GM18870 (cell line): ENCODE data around the gene CRTC1.

Source experiments
- ATAC-seq: cut with Tn5 transposase; IDR thresholded peaks from one replicate; pipeline ENCODE4 v1.9.1; 2021; ENCODE audit warnings: moderate library complexity; ENCODE audit not compliant: unreplicated experiment

Gene CRTC1

DNA sequence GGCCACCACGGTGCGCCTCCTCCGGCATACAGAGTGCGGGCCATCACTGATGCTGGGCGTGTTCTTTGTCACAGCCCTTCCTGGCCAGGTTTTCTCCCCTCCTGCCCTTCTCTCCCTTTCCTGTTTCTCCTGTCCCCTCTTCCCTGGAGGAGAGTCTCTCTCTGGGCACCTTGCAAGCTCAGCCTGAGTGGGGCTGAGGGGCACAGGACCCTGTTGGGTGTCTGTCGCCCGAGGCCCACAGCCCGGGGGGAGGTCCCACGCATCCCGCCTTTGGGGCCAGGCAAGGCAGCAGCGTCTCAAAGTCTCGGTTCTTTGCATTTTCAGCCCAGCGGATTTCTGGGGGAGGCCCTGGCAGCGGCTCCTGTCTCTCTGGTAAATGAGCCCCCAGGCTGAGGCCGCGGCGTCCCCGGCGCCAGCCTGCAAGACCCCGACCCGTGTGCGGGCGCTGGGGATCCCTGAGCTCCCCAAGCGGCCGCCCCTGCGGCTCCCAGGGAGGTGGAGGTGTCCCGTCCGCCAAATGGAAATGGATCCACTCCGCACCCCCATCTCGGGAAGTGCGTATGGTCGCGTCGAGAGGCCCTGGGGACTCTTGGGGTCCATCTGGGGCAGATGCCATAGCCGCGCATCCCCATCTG is 60.4 kb downstream of the CRTC1 start:
- no peak for ATAC-seq

DNA sequence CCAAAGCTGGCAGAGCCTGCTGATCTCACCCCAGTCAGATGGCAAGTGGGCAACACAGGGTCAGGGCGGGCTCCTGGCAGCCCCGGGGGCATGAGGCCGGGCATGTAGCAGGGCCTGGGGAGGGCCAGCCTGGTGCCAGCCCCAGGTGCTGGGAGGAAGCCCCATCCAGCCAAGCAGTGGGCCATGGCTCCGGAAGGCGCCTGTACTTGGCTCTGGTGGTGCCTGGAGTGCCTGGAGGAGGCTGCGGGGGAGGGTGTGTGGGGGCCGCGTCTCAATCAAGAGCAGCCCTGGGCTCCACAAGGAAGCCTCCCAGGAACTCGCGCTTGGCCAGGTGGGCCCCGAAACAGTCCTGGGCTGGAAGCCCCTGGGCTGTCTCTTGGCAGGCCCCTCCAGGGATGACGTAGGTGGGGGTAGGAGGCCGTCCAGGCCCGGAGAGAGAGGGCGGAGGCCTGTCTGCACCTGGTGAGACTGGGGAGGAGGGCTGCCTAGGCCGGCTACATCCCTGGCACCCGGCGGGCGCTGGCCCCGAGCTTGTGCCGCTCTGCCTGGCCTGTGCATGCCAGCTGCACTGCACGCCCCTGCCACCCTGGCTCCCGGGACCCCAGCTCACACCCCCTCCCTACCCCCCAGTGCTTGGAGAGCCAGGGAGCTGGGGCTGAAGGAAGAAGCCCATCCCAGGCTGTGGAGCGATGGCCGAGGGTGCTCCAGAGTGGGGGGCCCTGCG is 61.7 kb downstream of the CRTC1 start:
- no peak for ATAC-seq

DNA sequence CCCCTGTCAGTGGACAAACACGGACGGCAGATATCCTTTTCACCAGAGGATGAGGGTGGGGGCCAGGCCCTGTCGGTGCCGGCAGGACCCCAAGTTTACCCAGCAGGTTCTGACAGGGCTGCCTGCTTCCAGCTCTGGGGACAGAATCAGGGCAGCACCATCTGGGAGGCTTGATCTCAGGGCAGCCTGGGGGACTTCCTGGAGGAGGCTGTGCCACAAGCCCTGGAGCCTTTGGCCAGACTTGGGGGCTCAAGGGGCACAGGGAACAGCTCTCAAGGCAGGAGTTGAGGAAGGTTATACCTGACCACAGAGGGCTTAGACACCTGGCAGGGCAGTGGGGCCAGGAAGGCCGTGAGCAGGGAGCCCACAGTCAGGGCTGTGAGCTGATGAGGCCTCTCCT is 62.5 kb downstream of the CRTC1 start:
- ATAC-seq = no peak

DNA sequence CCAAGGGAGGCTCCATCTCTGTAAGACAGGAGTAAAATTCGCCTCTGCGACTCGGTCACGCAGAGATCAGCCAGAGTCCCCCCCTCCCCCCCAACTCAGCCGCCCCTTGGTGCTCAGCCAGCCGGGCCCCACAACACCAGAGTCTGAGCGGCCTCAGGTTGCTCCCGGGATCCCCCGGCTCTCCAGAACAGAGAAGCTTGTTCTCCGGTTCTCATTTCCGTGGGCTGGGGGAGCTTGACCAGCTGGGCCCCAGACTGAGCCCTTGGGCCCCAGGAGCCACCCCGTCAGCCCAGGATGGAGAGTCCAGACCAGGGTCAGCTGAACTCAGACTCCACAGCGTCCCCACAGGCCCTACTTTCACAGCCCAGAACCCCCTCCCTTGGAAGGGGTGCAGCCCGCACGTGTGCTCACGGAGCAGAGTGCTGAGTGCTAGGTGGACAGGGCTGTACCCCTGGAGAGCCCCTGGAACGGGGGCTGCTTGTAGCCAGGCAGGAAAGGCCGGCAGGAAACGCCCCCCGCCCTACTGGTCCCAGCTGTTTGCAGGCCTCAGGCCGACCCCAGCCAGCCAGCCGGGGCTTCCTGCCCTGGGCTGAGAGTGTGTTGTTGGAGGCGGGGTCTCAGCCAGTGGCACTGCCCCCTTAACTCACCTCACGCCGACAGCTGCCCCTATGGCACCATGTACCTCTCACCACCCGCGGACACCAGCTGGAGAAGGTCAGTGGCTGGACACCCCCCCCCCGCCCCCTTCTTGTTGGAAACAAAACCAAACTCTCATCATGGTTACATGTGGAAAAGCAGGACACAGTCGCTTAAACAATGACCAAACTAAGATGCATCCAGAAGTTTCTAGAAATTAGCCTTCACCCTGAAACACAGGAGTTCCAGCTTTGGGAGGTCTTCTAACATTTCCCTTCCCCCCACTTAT is 63.2 kb downstream of the CRTC1 start:
- ATAC-seq = no peak

DNA sequence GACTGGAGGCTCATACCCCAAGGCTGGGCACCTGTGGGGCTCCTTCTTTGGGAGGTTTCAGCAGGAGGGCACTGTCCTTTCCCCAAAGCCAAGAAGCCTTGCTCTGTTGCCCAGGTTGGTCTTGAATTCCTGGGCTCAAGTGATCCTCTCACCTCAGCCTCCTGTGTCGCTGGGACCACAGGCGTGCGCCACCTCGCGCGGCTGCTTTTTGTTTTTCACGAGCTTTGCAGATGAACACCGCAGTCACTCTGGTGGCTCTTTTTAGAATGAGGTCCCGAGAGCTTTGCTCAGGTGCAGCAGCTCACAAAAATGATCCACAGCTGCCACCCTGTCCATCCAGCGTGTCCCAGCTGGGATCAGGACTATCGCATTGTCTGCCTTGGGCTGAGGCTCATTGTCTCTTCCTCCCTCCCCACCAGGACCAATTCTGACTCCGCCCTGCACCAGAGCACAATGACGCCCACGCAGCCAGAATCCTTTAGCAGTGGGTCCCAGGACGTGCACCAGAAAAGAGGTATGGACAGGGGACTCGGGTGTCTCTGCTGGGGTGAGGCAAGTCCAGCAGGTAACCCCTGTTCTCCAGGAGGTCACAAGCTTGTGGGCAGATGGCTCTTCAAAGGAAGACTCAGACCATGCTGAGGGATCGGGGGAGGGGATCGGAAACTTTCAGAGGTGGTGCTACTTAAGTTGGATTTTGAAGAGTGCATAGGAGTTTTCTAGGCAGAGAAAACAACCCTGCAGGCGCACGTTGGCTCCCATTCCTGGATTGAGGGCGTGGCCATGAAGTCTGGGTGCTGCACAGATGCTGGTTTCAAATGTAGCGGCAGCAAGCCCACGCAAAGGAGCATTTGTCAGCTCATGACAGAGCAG is 66.1 kb downstream of the CRTC1 start:
- no peak for ATAC-seq

DNA sequence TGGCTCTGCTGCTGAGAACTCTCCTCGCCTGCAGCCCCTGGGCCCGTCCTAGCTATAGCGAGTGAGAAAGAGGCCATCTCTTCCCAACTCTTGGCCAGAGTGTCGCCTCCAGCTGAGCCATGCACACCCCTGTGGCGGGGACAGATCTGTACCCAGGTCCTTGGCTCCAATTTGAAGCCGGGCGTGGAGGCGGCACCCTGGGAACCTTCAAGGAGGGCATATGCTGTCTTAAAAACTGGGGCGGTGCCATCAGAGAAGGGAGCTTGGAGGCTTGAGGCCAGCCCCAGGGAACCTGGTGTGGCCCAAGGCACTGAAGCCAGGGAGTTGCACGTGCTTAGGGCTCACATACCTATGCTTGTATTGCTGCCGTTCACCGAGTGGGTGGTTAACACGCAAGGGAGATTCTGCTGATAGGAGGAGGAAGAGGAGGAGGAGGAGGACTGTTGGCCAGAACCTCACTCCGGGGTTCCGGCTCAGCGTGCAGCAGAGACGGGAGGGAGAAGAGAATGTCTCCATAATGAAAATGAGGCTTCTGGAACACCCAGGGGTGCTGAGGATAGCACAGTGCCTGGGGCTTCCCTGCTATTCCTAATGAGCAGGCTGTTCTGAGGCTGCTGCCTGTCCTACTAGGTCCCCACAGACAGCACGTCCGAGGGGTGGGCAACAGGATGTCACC is 67.0 kb downstream of the CRTC1 start:
- no peak for ATAC-seq

DNA sequence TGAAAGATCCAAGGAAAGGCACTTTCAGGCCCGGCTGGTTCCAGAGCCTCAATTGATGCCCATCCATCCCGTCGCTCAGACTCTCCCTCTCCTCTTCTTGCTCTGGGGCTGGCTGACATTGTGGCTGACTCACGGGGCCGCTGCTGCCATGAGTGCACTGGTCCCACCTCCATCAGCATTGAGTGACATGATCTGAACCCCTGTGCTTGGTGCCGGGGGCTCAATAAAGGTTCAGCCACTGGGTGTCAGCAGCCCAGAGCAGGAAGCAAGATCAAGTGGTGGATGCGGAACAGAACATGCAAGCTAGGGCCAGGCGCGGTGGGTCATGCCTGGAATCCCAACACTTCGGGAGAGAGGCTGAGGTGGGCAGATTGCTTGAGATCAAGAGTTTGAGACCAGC is 68.1 kb downstream of the CRTC1 start:
- ATAC-seq = no peak

DNA sequence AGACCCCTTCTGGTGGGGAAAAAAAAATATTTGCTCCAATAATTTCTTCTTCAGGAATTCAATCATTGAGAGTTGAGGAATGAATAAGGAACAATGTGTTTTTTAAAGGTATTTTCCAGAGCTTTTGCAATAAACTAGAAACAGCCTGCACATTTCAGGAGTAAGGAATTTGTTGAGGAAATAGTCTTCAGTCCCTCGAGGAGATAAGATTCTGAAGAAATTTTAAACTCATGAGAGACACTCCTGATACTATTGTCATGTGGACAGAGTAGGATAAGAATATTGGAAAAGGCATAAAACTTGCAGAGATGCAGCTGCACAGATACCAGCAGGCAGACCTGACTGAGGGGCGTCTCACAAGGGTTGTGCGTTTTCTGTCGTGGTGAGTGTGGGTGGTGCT is 71.0 kb downstream of the CRTC1 start:
- no peak for ATAC-seq

DNA sequence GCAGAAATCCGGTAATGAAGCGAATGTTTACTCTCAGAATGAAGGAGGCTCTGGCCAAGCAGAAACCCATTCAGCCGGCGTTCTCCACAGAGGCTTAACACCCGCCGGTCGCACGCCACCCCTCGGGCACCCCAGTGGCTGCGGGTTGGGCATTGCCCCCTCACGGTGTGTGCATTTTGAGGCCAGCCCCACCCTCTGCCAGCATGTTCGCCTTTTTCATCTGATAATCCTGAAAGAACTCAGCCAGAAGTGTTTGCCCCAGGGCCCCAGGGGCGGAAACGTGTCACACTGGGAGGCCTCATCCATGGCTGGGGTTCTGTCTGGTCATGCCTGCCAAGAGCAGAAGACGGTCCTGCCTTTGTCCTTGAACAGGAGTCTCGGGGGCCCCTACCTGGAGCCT is 73.4 kb downstream of the CRTC1 start:
- no peak for ATAC-seq

DNA sequence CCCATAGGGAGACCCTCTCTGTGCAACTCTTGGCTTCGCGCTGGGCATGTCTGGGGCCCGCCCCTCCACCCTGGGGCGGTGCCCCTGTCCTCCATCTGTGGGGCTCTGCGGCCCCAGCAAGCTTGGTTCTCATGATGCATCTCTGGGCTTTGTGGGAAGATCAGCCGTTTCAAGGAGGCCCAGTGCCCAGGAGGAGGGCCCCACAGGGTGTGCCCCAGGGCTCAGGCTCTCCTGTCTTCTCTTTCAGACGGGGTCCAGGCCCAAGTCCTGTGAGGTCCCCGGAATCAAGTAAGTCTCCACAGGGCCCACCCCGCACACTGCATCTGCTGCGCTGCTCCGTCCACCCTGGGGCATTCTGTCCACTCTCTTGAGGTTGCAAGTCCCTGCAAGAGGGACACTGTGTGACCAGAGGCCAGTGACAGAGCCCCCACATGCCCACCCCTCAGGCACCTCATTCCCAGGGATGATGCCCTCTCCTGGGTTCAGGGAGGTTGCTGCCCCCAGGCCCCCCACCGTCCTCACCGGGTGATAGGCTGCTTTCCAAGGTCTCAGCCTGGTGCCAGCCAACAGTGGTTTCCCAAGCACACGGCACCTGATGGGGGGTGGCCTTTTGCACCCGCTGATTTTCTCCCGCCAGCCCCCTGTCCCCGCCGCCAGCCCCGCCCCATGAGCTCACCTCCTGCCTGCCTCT is 76.0 kb downstream of the CRTC1 start:
- no peak for ATAC-seq

DNA sequence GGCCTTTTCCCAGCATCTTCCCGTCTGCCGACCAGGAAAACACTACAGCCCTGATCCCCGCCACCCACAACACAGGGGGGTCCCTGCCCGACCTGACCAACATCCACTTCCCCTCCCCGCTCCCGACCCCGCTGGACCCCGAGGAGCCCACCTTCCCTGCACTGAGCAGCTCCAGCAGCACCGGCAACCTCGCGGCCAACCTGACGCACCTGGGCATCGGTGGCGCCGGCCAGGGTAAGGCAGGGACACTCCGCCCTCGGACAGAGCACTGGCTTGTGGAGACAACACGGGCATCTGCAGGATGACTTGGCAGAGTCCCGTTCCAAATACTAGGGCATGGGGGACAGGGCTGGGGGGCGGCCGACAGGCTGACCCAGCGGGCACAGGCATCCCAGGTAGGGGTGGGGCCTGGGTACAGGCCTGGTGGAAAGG is 76.5 kb downstream of the CRTC1 start:
- ATAC-seq = no peak

DNA sequence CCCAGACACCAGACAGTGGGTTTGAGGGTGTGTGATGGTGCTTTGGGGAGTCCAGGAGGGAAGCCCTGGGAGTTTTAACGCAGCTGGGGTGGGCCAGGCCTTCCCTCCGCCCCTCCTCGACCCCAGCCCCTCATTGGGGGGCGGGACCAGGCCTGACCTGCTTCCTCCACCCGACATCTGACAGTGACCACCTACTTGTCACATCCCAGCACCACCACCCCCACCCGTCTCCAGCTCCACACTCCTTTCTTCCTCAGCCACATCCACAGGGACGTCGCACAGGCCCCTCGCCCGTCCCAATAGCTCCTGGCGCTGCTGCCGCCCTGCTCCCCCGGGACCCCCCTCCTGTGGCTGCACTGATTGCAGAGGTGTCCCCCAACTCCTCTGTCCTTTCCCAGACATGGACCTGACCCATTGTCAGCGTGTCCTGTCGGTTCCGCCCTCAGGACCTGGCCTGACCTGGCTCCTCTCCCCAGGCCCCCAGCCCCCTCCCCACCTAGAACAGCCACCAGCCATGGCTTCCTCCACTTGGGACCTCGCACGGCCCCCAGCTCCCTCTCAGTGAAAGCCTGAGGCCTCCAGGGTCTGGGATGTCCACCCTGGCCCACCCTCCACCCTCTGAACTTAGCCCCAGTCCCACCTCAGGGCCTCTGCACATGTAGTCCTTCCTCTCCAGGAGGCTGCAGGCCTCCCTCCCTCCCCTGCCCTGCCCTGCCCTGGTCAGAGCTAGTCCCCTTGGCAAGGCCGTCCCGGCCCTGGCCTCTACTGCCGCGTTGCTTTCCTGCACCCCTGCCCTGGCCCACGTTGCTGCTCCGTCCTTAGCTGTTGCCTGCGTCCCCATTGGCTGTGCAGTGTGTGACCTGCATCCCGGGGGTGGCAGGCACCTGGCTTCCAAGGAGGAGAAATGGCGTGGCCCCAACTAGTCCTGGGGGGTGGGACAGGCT is 77.2 kb downstream of the CRTC1 start:
- ATAC-seq = no peak

DNA sequence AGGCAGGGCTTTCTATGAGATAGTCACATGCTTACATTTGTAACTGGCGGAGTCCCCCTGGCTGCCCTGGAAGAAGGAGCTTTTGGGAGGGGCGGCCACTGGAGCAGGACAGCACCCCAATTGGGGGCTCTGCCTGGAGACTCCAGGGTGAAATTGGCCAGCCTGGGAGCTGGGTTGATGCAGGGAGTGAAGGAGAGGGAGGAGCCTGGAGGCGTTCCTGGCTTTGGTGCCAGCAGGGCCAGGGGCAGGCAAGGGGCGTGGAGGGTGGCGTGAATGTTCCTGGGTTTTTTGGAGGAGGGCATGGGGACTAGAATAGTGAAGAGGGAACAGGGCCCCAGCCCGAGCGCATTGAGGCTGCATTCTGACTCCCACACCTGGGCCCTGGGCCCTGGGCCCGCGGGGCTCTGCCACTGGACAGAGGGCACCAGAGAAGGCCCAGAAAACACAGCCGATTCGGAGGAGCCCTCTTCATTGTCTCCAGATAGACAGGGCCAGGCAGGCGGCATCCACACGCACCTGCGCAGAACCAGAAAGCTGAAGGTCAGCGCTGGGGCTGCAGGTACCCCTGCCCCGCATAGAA is 78.1 kb downstream of the CRTC1 start:
- ATAC-seq = no peak

DNA sequence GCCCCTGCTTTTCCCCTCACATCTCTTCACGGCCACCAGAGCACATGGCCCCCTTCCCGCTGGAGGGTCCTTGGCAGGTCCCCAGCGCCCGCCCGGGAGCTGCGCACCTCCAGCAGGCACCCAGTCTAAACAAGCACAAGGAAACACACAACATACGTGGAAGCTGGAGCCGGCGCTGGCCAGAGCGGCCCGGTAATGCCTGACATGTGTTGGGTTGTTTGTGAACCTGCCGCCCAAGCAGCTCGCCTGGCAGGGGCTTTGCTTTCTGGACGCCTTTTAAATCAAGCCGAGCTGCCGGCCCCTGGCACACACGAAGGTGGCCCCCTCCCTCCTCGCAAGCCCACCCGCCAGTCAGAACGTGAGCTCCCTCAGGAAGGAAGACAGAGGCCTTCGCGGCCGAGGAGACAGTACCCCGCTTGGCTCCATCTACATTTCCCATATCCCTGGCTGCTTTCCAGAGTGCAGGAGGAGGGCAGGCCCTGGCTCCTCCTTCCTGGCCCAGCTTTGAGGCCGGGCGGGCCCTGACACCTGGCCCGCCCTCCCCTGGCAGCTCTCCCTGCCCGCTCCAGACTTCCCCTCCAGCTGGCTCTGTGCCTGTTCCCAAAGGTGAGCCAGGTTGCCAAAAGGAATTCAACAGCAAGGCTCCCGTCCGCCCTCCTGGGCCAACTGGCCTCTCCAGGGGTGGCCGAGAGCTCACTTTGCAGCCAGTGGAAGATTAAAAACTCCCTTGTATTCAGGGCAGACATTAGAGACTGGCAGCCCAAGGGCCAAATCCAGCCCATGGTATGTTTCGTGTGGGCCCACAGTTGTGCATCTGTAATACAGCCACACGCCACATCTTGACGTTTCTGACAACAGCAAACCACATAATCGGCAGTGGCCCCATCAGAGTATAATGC is 78.9 kb downstream of the CRTC1 start:
- ATAC-seq = no peak

DNA sequence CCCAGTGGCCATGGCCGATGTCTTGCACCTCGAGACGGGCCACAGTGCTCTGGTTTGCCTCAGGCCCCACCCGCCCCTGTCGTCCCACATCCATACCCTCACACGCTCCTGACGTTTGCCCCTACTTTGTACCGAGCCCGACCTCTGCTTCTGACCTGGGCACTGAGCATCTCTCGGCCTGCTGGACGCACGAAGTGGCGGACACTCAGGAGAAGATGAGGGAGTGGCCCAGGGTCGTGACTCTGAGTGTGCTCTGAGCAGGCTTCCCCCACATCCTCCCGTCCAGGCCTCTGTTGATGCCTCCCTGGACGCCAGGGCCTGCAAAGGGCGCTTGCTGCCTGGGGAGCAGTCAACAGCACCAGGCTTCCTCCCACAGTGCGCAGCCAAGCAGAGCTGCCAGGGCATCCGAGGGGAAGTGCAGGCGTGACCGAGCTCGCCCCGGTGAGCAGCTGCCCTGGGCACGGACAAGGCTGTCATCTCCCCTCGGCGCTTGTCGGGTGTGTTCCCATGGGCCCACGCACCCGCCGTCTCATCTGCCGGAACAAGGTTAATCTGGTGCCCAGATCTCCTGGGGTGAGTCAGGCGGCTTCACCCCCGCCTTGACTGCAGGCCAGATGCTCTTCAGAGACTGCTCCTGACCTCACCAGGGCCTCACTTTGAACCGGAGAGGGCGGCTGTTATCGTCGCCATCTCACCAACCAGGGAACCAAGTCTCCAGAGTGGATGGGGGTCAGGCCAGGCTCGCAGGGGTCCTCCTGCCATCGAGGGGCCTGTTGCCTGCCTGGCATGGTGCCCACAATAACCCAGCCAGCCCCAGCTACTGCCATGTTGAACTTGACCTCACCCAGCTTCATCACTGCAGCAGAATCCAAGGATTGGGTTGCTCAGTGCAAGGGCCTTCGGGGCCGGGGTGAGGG is 80.5 kb downstream of the CRTC1 start:
- ATAC-seq = no peak

DNA sequence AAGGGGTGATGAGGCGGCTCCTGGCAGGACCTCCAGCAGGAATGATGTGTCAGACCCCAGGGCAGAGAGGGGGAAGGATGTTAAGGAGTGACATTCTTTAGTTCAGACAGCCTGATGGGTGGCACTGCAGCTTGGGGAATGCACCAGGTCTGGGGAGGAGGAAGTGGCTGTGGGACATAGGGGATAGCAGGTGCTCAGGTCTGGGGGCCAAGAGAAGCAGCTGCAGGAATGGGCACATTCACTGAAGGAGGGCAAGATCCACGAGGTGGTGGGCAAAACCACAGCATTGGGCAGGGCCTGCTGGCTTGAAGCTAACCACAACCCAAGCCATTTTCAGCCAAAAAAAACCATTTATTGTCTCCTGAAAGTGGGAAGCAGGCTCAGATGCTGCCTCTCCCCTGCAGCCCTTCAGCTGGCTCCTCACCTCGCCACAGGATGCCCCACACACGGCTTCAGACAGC is 81.1 kb downstream of the CRTC1 start:
- no peak for ATAC-seq
